Ovary (tissue), 3 donors: ENCODE results near the gene MEF2B.
A peak's percentile ranks its signal among the peaks of the same experiment; 100 is the strongest.

ENCODE experiments used
- CTCF ChIP-seq, 3 donors: fragments of 450-650 bp in 2 of 3; fragments of 200-600 bp in 1 of 3; IDR thresholded peaks; one replicate each; pipeline versions ENCODE4 v1.5.1 to v1.8.0; 2016 to 2022; ENCODE audit warnings: antibody characterized with exemption in 3 of 3, mild to moderate bottlenecking in 1 of 3
- POLR2A ChIP-seq: fragments of 450-650 bp; IDR thresholded peaks from one replicate; pipeline ENCODE4 v1.6.1; 2017; ENCODE audit warnings: antibody characterized with exemption, mild to moderate bottlenecking, moderate library complexity
- donor health status: DM: no; HTN: no; CAD: no.

GRCh38 chr19:19192078-19192882 is 22.2 kb upstream of the MEF2B start, which contains the start of the genes BORCS8 and RFXANK:
- peak; percentile 52 for TF ChIP-seq POLR2A
- TF ChIP-seq CTCF (IDR thresholded peaks at IDR 0.05): no peak
